Femur (tissue), 1 donor: Measurements from ENCODE around the gene MYZAP.

ENCODE experiments used
- DNase-seq: peaks from one replicate; pipeline ENCODE4 v3.0.0-alpha.2; 2017

Gene MYZAP

DNA sequence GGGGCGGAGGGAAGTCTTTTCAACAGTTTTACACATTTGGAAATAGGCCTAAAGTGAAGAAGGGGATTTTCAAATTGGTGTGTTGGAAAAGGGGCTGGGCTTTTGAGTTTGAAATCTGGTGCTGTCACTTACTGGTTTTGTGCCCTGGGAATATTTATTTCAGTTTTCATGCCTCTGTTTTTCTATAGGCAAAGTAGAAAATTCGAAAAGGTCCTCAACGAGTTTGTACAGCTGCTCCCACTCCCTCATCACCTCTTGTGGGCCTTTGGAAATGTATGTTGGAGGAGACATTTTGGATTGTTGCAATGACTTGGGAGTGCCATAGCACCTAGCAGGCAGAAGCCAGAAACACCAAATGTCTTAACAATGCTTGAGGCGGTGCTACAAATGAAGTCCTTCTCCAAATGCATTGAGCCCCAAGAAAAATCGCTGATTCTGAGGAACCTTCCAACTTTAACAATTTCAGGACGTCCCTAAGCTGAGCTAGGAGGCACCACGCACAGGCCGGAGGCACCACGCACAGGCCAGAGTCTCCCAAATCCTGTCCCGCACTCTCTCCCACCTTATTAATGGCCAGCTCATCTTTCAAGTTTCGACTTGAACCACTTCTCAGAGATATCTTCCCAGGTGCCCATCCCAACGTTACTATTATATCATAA is 114.2 kb downstream of the MYZAP start:
- no peak for DNase-seq

DNA sequence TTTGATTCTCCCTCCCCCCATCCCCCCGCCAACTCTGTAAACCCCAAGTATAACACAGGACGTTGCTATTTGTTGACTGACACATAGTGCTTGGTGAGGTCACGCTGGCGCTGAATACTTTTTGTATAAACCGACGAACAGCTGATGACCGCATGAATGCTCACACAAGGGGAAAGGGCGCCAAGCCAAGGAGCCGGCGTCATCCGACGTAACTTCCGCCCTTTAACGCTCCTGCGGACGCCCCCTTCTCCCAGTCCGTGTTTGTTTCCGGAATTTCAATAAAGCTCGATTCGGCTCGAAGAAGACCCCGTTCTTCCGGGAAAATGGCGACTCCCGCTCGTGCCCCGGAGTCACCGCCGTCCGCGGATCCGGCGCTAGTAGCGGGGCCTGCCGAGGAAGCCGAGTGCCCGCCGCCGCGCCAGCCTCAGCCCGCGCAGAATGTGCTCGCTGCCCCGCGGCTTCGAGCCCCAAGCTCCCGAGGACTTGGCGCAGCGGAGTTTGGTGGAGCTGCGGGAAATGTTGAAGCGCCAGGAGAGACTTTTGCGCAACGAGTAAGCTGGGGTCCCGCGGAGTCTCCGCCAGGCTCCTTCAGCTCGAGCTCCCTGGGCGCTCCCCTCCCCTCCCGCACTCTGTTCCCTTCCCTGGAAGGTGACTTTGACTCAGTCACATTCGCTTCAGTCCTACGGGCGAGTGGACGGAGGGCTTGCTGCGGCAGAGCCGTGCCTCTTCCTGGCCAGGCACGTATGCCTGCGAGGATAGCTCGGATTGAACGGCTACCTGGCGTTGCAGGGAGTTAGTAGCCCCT is 114.9 kb downstream of the MYZAP start, which contains the start of gene POLR2M:
Gene POLR2M, plus strand, starts transcription at position 310 of the 805 bp plus-strand sequence. Its CDS starts 129 bp downstream, at position 439.
- peak; percentile 98 for DNase-seq

DNA sequence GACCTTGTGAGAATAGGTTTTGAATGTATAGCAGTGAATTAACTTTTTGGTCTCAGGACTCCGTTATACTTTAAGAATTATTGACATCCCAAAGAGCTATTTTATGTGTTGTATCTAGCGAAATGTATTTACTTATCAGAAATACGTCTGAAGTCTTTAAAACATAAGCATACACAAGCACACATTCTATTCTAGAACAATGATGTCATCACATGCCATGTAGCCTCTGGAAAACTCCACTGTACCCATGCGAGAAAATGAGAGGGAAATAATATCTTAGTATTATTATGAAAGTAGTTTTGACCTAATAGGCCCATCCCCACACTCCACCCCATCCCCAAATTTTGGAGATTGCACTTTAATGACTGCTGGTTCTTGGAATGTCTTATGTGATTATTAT is 116.3 kb downstream of the MYZAP start:
- no peak for DNase-seq

DNA sequence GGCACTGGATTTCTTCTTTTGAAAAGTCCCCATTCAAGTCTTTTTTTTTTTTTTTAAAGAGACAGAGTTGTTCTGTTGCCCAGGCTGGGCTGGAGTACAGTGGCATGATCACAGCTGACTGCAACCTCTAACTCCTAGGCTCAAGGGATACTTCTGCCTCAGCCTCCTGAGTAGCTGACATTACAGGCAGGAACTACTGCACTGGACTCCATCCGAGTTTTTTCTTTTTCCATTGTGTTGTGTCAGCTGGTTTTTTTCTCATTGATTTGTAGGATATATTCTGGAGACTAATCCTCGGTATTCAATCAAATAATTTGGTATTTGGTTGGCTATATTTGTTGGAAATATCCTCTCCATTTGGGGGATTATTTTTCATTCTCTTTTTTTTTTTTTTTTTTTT is 126.6 kb downstream of the MYZAP start:
- DNase-seq: no peak

DNA sequence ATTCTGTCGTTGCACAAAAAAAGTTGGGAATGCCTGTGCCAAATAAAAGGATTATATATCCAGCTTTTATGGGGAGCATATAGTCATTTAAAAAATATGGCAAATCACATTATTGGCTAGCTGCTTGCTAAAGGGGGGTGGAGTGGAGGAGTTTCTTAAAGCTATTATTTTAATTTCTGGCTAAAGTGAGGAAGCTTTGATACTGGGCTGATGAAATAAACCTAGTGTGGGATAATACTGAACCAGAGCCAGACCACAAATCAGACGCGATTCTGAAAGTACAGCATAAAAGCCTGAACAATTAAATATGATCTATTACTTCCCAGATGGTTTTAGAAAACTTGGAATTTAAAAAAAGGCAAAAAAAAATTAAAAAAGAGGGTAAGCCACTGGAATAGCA is 129.2 kb downstream of the MYZAP start:
- no peak for DNase-seq

DNA sequence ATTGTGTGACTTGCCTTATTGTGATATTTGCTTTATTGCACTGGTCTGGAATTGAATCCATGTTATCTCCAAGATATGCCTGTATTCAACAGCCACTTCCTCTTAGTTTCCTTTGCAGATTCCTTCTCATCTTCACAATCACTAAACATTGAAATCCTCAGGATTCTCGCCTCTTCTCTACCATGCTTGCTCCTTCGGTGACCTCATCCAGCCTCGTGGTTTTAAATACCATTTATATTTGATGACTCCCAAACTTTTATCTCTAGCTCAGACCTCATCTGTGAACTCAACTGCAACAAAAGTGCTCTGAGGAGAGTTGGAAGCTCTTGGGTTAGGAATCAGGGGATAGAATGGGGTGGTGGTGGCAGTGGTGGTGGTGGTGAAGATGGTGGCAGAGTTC is 134.7 kb downstream of the MYZAP start:
- no peak for DNase-seq

DNA sequence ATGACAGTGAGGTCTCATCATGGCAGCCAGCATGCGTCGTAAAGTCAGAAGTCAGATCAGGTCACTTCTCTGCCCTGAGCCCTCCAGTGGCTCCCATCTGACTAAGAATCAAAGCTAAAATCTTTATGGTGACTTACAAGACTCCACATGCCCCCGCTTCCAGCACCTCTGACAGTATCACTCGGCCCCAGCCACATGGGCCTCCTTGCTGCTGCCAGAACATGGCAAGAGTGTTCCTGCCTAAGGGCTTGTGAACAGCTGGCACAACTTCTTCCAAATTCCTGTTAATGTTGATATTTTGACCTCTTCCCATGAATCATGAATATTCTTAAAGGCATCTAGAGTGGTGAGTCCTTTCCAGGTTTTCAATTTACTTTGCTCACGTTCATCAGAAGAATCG is 135.3 kb downstream of the MYZAP start:
- no peak for DNase-seq

DNA sequence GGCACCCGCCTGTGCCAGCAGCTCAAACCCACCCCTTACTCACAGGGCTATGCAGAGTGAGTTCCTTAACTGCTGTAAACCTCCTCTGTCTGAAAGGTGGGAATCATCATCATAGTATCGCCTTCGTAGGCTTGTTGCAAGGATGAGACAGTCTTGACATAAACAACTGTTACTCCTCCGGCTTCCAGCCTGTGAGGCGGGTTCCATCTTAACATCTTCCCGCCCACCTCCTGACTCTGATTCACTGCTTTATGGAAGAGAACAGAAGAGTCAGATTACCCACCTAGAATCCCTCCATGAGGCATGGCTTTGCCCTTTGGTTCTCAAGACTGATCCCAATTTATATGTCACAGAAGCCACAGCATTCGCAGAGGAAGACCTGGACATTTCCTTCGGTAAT is 136.7 kb downstream of the MYZAP start:
- DNase-seq: no peak

DNA sequence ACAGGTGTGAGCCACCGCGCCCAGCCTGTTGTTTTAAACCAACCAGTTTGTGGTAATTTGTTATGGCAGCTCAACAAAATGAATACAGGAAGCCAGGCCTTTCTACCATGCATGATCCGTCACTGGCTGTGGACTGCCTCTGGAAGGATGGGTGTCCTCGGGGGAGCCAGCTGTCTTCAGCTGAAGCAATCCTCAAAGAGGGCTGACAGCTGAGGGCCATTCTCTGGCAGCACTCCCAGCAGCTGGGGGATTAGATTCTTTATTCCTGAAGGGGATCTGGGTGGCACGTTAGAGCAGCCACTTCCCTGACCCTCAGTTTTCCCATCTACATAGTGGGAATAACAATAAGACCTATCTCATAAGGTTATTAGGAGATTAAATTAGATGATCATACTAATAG is 139.2 kb downstream of the MYZAP start:
- peak; percentile 63 for DNase-seq

DNA sequence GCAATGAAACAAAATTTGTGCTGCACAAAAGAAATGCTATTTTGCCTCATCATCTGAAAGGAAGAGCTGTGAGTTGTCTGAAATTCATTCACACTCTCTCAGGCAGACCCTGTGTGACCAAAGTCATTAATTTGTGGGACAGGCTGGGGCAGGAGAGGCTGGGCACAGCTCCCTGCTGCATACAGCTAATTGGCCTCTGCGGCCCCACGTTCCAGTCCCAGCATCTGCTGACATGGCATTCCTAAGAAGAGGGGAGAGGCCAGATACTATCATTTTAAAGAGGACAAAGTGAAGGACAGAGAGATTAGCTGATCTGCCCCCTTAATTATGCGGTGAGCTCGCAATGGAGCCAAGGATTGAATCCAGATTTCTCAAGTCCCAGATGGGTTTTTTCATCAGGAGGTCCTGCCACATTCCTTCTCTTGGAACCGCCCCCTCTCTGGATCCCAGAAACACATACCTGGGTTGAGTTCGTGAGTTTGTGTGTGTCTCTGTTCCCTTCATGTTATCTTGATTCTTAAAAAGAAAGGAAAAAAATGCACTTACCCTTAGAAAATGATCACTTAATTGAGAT is 139.9 kb downstream of the MYZAP start:
- no peak for DNase-seq

DNA sequence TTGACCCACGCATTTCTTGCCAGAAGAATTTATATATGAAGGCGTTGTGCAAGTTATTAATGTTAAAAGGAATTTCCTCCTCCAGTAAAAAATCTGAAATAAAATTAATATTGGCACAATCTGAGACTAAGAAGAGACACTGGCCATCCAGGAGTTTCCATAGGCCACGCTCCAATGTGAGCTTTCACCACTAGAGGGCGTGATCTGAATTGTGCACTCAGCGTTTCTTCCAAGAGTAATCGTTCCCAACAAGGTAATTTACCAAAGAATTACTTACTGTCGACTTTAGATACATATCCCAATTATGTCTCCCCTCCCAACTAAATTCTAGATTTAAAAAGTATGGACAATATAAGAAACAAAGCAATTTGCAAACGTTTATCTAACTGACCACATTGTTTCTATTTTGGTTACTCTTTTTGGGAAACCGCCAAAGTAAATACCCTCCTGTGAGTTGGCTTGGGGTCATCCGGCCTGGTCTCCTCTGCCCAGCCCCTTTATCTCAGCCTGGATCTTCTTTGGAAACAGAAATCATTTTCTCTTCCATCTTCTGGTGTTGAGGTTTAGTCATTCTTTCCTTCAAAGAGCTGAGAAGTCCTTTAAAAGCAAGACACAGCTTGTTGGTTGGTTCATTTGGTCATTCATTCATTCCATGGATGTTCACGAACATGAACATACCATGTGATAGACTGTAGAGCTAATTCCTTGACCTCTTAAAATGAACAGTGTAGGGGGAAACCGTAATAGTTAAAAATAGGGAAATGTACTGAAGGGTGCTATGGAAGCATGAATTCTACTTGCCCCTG is 141.0 kb downstream of the MYZAP start:
- DNase-seq: peak; percentile 35

DNA sequence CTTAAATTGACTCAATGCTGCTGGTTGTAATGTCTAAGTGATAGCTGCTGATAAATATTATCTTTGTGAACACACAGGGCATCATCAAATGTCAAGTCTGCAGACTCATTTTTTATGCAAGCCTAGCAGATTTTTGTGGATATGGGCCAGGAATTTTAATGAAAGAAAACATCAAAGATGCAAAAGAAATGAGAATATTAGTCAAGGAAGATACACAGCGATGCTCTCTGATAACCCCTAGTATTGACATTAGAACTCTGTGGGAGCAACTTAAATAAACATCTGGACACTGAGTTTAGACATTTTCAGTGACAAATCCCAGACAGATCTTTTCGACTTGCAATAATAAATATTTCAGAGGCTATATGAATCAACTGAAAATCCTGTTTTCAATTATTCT is 143.2 kb downstream of the MYZAP start:
- no peak for DNase-seq
